DND-41 (cell line): ENCODE results near the gene IFIT1.

ENCODE experiments used
- EZH2 ChIP-seq: IDR thresholded peaks from 3 replicates; pipeline ENCODE4 v1.6.1; 2012; ENCODE audit warnings: borderline replicate concordance, low read depth, mild to moderate bottlenecking, moderate library complexity, low read length, inconsistent platforms; ENCODE audit not compliant: severe bottlenecking
- TF ChIP-seq, protein P1 (sequence below): IDR thresholded peaks from 2 replicates; pipeline ENCODE4 v1.5.1; 2012; ENCODE audit warnings: borderline replicate concordance, low read length, moderate library complexity, mild to moderate bottlenecking; ENCODE audit not compliant: poor library complexity, severe bottlenecking; ENCODE audit errors: extremely low read depth

DNA sequence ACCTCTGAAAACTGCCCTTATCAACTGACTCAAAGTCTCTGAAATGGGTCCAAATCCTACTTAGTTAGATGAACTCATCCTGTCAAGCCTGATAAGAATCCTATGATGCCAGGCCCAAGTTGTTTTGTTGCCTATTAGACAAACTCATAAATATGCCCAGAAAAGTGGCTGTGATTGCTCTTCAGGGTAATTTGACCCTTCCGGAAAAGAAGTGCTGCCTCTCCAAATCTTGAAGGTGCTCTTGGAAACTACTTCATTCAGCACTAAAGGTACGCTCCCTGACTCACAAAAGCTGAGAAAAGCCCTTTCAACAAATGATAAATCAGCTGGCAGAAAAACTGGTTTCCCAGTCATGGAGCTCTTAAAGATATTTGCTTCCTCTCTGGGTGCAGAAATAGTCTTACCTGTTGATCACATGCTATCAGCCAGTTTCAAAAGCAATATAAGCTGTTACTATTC lies 28.6 kb downstream of the IFIT1 start:
- no peak for TF ChIP-seq EZH2
- TF ChIP-seq, protein P1, sequence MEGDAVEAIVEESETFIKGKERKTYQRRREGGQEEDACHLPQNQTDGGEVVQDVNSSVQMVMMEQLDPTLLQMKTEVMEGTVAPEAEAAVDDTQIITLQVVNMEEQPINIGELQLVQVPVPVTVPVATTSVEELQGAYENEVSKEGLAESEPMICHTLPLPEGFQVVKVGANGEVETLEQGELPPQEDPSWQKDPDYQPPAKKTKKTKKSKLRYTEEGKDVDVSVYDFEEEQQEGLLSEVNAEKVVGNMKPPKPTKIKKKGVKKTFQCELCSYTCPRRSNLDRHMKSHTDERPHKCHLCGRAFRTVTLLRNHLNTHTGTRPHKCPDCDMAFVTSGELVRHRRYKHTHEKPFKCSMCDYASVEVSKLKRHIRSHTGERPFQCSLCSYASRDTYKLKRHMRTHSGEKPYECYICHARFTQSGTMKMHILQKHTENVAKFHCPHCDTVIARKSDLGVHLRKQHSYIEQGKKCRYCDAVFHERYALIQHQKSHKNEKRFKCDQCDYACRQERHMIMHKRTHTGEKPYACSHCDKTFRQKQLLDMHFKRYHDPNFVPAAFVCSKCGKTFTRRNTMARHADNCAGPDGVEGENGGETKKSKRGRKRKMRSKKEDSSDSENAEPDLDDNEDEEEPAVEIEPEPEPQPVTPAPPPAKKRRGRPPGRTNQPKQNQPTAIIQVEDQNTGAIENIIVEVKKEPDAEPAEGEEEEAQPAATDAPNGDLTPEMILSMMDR, result no peak
